Liver (tissue), 9 donors: ENCODE data around the gene TXNL1. TPM values are rescaled to one million over a fixed set of nuclear protein-coding genes. Genes with fewer than 3 reads are reported as not detected.

Source experiments
- DNase-seq: peaks from one replicate; pipeline ENCODE4 v3.0.0-alpha.2; 2017; ENCODE audit warnings: low spot score
- H3K27ac ChIP-seq, 2 donors: one replicate each; pipeline ENCODE4 v1.7.0; 2013; ENCODE audit warnings: inconsistent platforms in 2 of 2, low read length in 2 of 2, control low read depth in 1 of 2, low read depth in 1 of 2, mild to moderate bottlenecking in 1 of 2
- H3K27me3 ChIP-seq, 4 donors: one replicate each; pipeline versions ENCODE4 v1.6.1 to v1.7.0; 2013; ENCODE audit warnings: low read length in 3 of 4, inconsistent platforms in 1 of 4, mild to moderate bottlenecking in 1 of 4, moderate library complexity in 1 of 4; ENCODE audit not compliant: control insufficient read depth in 4 of 4, insufficient read depth in 4 of 4
- H3K36me3 ChIP-seq, 4 donors: one replicate each; pipeline versions ENCODE4 v1.6.1 to v1.7.0; 2013; ENCODE audit warnings: low read length in 3 of 4, mild to moderate bottlenecking in 3 of 4, low read depth in 1 of 4, moderate library complexity in 1 of 4; ENCODE audit not compliant: control insufficient read depth in 4 of 4, insufficient read depth in 3 of 4
- H3K4me1 ChIP-seq, 4 donors: one replicate each; pipeline versions ENCODE4 v1.6.1 to v1.7.0; 2013; ENCODE audit warnings: low read length in 3 of 4, mild to moderate bottlenecking in 3 of 4, moderate library complexity in 1 of 4; ENCODE audit not compliant: control insufficient read depth in 4 of 4, insufficient read depth in 4 of 4
- H3K4me3 ChIP-seq, 3 donors: one replicate each; pipeline versions ENCODE4 v1.6.1 to v1.7.0; 2013; ENCODE audit warnings: low read length in 3 of 3, control low read depth in 1 of 3, low read depth in 1 of 3, mild to moderate bottlenecking in 1 of 3
- H3K9ac ChIP-seq, 2 donors: one replicate each; pipeline ENCODE4 v1.7.0; 2013; ENCODE audit warnings: low read length in 2 of 2, mild to moderate bottlenecking in 2 of 2, moderate library complexity in 2 of 2, control low read depth in 1 of 2, low read depth in 1 of 2
- H3K9me3 ChIP-seq, 4 donors: one replicate each; pipeline versions ENCODE4 v1.6.1 to v1.7.0; 2013; ENCODE audit warnings: low read length in 3 of 4; ENCODE audit not compliant: control insufficient read depth in 4 of 4
- EGR1 ChIP-seq, 2 donors: IDR thresholded peaks; 2 replicates each; pipeline ENCODE4 v1.6.1; 2016 to 2018; ENCODE audit warnings: antibody characterized with exemption in 2 of 2, low read depth in 2 of 2
- FOXA1 ChIP-seq: IDR thresholded peaks from 2 replicates; pipeline ENCODE4 v1.6.1; 2016; ENCODE audit warnings: antibody characterized with exemption
- FOXA2 ChIP-seq: IDR thresholded peaks from 2 replicates; pipeline ENCODE4 v1.6.1; 2016; ENCODE audit warnings: antibody characterized with exemption
- GABPA ChIP-seq, 2 donors: IDR thresholded peaks in 1 of 2; conservative IDR thresholded peaks in 1 of 2; 2 replicates each; pipeline ENCODE4 v1.6.1; 2016; ENCODE audit warnings: antibody characterized with exemption in 2 of 2, mild to moderate bottlenecking in 1 of 2, moderate library complexity in 1 of 2
- HNF4A ChIP-seq, 2 donors: conservative IDR thresholded peaks; 2 replicates each; pipeline ENCODE4 v1.6.1; 2016; ENCODE audit warnings: antibody characterized with exemption in 2 of 2, mild to moderate bottlenecking in 2 of 2
- HNF4G ChIP-seq: IDR thresholded peaks from 2 replicates; pipeline ENCODE4 v1.6.1; 2016; ENCODE audit warnings: antibody characterized with exemption
- JUND ChIP-seq, 2 donors: IDR thresholded peaks; 2 replicates each; pipeline ENCODE4 v1.6.1; 2016; ENCODE audit warnings: antibody characterized with exemption in 2 of 2
- NR2F2 ChIP-seq: IDR thresholded peaks from 2 replicates; pipeline ENCODE4 v1.6.1; 2016; ENCODE audit warnings: antibody characterized with exemption
- RAD21 ChIP-seq, 2 donors: IDR thresholded peaks; 2 replicates each; pipeline ENCODE4 v1.6.1; 2016; ENCODE audit warnings: antibody characterized with exemption in 2 of 2, mild to moderate bottlenecking in 2 of 2
- RXRA ChIP-seq, 2 donors: IDR thresholded peaks; 2 replicates each; pipeline ENCODE4 v1.6.1; 2017 to 2018; ENCODE audit warnings: antibody characterized with exemption in 2 of 2, mild to moderate bottlenecking in 1 of 2
- SP1 ChIP-seq: IDR thresholded peaks from 2 replicates; pipeline ENCODE4 v1.6.1; 2018; ENCODE audit warnings: antibody characterized with exemption, mild to moderate bottlenecking
- TAF1 ChIP-seq: conservative IDR thresholded peaks from 2 replicates; pipeline ENCODE4 v1.6.1; 2016; ENCODE audit warnings: antibody characterized with exemption, mild to moderate bottlenecking
- YY1 ChIP-seq: IDR thresholded peaks from 2 replicates; pipeline ENCODE4 v1.6.1; 2016; ENCODE audit warnings: antibody characterized with exemption, mild to moderate bottlenecking
- WGBS: extraction: QIAGEN DNeasy Blood & Tissue Kit; methylation state at CpG from one replicate; pipeline ENCODE4 v1.1.7; 2013; 5-methylcytosine and 5-hydroxymethylcytosine counted together
- polyA plus RNA-seq, 2 donors: library from polyadenylated mRNA; stranded (reverse) in 1 of 2; unstranded in 1 of 2; fragments of 200-250 nt in 1 of 2; fragments of >200 nt in 1 of 2; fragmentation: Nextera tagmentation in 1 of 2; extraction: Ambion mirVana in 1 of 2; gene quantifications; one replicate each; pipeline versions ENCODE4 v1.2.1 to v1.2.3, GENCODE V29; 2013 to 2015
- total RNA-seq, 2 donors: library from RNA; depleted of rRNA; stranded (reverse); fragments of >200 nt; gene quantifications; one replicate each; pipeline ENCODE4 v1.2.3, GENCODE V29; 2014
- TF ChIP-seq, protein P1 (sequence below): IDR thresholded peaks from 2 replicates; pipeline ENCODE4 v1.6.1; 2016; ENCODE audit warnings: antibody characterized with exemption, mild to moderate bottlenecking
- TF ChIP-seq, protein P2 (sequence below): fragments of 150-350 bp; IDR thresholded peaks from 2 replicates; pipeline ENCODE4 v1.5.1; 2017; ENCODE audit warnings: improper control_type of control experiment, low read depth, low read length; ENCODE audit not compliant: missing input control
- TF ChIP-seq, protein P3 (sequence below): IDR thresholded peaks from 2 replicates; pipeline ENCODE4 v1.6.1; 2016; ENCODE audit warnings: antibody characterized with exemption
- TF ChIP-seq, protein P4 (sequence below): IDR thresholded peaks from 2 replicates; pipeline ENCODE4 v1.6.1; 2016; ENCODE audit warnings: antibody characterized with exemption
- TF ChIP-seq, protein P5 (sequence below): IDR thresholded peaks from 2 replicates; pipeline ENCODE4 v1.6.1; 2016; ENCODE audit warnings: antibody characterized with exemption
- donor health status: healthy.
- donor health status: healthy.
- donor health status: healthy.
- donor health status: healthy.
- donor health status: healthy.

Gene TXNL1
- total and polyA plus RNA-seq, 4 donors, result 23.1 to 65.7 (median 33.9) TPM

DNA sequence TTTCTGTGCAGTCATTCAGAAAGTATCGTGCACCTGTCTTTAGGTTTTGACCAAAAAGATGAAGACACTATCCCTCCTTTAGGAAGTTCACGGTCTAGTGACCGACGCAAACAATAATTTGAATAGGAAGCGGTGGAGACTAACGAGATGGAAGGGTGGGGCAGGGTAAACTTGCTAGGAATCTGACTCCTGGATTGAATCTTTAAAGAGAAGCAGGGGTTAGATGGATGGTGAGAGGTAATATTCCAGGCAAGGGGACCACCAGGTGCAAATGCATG lies 651 bp upstream of the TXNL1 start:
- TF ChIP-seq RAD21 (IDR thresholded peaks at IDR 0.05), result no peak
- TF ChIP-seq, protein P1, sequence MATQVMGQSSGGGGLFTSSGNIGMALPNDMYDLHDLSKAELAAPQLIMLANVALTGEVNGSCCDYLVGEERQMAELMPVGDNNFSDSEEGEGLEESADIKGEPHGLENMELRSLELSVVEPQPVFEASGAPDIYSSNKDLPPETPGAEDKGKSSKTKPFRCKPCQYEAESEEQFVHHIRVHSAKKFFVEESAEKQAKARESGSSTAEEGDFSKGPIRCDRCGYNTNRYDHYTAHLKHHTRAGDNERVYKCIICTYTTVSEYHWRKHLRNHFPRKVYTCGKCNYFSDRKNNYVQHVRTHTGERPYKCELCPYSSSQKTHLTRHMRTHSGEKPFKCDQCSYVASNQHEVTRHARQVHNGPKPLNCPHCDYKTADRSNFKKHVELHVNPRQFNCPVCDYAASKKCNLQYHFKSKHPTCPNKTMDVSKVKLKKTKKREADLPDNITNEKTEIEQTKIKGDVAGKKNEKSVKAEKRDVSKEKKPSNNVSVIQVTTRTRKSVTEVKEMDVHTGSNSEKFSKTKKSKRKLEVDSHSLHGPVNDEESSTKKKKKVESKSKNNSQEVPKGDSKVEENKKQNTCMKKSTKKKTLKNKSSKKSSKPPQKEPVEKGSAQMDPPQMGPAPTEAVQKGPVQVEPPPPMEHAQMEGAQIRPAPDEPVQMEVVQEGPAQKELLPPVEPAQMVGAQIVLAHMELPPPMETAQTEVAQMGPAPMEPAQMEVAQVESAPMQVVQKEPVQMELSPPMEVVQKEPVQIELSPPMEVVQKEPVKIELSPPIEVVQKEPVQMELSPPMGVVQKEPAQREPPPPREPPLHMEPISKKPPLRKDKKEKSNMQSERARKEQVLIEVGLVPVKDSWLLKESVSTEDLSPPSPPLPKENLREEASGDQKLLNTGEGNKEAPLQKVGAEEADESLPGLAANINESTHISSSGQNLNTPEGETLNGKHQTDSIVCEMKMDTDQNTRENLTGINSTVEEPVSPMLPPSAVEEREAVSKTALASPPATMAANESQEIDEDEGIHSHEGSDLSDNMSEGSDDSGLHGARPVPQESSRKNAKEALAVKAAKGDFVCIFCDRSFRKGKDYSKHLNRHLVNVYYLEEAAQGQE, result no peak
- TF ChIP-seq, protein P2, sequence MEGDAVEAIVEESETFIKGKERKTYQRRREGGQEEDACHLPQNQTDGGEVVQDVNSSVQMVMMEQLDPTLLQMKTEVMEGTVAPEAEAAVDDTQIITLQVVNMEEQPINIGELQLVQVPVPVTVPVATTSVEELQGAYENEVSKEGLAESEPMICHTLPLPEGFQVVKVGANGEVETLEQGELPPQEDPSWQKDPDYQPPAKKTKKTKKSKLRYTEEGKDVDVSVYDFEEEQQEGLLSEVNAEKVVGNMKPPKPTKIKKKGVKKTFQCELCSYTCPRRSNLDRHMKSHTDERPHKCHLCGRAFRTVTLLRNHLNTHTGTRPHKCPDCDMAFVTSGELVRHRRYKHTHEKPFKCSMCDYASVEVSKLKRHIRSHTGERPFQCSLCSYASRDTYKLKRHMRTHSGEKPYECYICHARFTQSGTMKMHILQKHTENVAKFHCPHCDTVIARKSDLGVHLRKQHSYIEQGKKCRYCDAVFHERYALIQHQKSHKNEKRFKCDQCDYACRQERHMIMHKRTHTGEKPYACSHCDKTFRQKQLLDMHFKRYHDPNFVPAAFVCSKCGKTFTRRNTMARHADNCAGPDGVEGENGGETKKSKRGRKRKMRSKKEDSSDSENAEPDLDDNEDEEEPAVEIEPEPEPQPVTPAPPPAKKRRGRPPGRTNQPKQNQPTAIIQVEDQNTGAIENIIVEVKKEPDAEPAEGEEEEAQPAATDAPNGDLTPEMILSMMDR, result no peak
- no peak for TF ChIP-seq TAF1
- no peak for TF ChIP-seq HNF4G
- TF ChIP-seq GABPA (IDR thresholded peaks at IDR 0.05 in 1 of 2, conservative IDR thresholded peaks at IDR 0.05 in 1 of 2), result no peak
- TF ChIP-seq, protein P3, sequence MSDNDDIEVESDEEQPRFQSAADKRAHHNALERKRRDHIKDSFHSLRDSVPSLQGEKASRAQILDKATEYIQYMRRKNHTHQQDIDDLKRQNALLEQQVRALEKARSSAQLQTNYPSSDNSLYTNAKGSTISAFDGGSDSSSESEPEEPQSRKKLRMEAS, result no peak
- no peak for TF ChIP-seq JUND (IDR thresholded peaks at IDR 0.05)
- no peak for TF ChIP-seq FOXA2
- no peak for TF ChIP-seq SP1
- no peak for TF ChIP-seq RXRA (IDR thresholded peaks at IDR 0.05)
- no peak for TF ChIP-seq YY1
- TF ChIP-seq EGR1 (IDR thresholded peaks at IDR 0.05; ENCODE audit: low read depth in 2 of 2), result no peak
- TF ChIP-seq NR2F2, result no peak
- no peak for TF ChIP-seq FOXA1
- TF ChIP-seq, protein P4, sequence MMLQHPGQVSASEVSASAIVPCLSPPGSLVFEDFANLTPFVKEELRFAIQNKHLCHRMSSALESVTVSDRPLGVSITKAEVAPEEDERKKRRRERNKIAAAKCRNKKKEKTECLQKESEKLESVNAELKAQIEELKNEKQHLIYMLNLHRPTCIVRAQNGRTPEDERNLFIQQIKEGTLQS, result no peak
- TF ChIP-seq HNF4A (conservative IDR thresholded peaks at IDR 0.05), result no peak
- TF ChIP-seq, protein P5, sequence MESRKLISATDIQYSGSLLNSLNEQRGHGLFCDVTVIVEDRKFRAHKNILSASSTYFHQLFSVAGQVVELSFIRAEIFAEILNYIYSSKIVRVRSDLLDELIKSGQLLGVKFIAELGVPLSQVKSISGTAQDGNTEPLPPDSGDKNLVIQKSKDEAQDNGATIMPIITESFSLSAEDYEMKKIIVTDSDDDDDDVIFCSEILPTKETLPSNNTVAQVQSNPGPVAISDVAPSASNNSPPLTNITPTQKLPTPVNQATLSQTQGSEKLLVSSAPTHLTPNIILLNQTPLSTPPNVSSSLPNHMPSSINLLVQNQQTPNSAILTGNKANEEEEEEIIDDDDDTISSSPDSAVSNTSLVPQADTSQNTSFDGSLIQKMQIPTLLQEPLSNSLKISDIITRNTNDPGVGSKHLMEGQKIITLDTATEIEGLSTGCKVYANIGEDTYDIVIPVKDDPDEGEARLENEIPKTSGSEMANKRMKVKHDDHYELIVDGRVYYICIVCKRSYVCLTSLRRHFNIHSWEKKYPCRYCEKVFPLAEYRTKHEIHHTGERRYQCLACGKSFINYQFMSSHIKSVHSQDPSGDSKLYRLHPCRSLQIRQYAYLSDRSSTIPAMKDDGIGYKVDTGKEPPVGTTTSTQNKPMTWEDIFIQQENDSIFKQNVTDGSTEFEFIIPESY, result no peak
- H3K4me1 ChIP-seq, result peaks cover 4 to 24% (median 14%) of the 10 kb centered on the region in 4 donors
- H3K9ac ChIP-seq, result peak overlapping the region; percentile 51 to 72
- no peaks in the 10 kb centered on the region for H3K9me3 ChIP-seq
- no peak for DNase-seq
- H3K4me3 ChIP-seq, result peak overlapping the region; percentile 50 to 82 (median 59)
- WGBS, result 43% methylated on average over 6 of the region's 6 CpGs
- peak overlapping the region; percentile 79 to 86 for H3K27ac ChIP-seq
- no peaks in the 10 kb centered on the region for H3K27me3 ChIP-seq
- peaks cover 0 to 4% (median 0%) of the 10 kb centered on the region in 4 donors for H3K36me3 ChIP-seq
